HEK293 (cell line): ENCODE data around the gene NEO1.

Experiments used
- CTCF ChIP-seq: fragments of 450-650 bp; formaldehyde crosslinking; IDR thresholded peaks from 2 replicates; pipeline ENCODE4 v1.5.1; 2016; ENCODE audit warnings: missing biosample characterization, missing genetic modification characterization
- KLF16 ChIP-seq: fragments of 450-650 bp; formaldehyde crosslinking; IDR thresholded peaks from 2 replicates; pipeline ENCODE4 v1.5.1; 2017; ENCODE audit warnings: missing biosample characterization, missing genetic modification characterization
- SCRT2 ChIP-seq: fragments of 450-650 bp; formaldehyde crosslinking; IDR thresholded peaks from 2 replicates; pipeline ENCODE4 v1.5.1; 2016; ENCODE audit warnings: missing biosample characterization, missing genetic modification characterization
- ZNF548 ChIP-seq: fragments of 450-650 bp; formaldehyde crosslinking; IDR thresholded peaks from 2 replicates; pipeline ENCODE4 v1.5.1; 2016; ENCODE audit warnings: missing biosample characterization, missing genetic modification characterization
- ZNF549 ChIP-seq: fragments of 450-650 bp; IDR thresholded peaks from 2 replicates; pipeline ENCODE4 v1.5.1; 2018; ENCODE audit warnings: missing biosample characterization, missing genetic modification characterization, mild to moderate bottlenecking, inconsistent platforms, moderate library complexity
- ZNF670 ChIP-seq: fragments of 450-650 bp; formaldehyde crosslinking; IDR thresholded peaks from 2 replicates; pipeline ENCODE4 v1.5.1; 2016; ENCODE audit warnings: missing biosample characterization, missing genetic modification characterization, low read depth
- TF ChIP-seq, protein P1 (sequence below): fragments of 450-650 bp; formaldehyde crosslinking; IDR thresholded peaks from 2 replicates; pipeline ENCODE4 v1.5.1; 2016; ENCODE audit warnings: missing biosample characterization, missing genetic modification characterization, borderline replicate concordance

- TF ChIP-seq CTCF (no peak), SCRT2 (tag by site-specific recombination) (no peak), ZNF548 (no peak), ZNF670 (tag by site-specific recombination) (no peak), ZNF549 (tag by site-specific recombination) (no peak), KLF16 (tag by site-specific recombination) (no peak)
- TF ChIP-seq, protein P1, sequence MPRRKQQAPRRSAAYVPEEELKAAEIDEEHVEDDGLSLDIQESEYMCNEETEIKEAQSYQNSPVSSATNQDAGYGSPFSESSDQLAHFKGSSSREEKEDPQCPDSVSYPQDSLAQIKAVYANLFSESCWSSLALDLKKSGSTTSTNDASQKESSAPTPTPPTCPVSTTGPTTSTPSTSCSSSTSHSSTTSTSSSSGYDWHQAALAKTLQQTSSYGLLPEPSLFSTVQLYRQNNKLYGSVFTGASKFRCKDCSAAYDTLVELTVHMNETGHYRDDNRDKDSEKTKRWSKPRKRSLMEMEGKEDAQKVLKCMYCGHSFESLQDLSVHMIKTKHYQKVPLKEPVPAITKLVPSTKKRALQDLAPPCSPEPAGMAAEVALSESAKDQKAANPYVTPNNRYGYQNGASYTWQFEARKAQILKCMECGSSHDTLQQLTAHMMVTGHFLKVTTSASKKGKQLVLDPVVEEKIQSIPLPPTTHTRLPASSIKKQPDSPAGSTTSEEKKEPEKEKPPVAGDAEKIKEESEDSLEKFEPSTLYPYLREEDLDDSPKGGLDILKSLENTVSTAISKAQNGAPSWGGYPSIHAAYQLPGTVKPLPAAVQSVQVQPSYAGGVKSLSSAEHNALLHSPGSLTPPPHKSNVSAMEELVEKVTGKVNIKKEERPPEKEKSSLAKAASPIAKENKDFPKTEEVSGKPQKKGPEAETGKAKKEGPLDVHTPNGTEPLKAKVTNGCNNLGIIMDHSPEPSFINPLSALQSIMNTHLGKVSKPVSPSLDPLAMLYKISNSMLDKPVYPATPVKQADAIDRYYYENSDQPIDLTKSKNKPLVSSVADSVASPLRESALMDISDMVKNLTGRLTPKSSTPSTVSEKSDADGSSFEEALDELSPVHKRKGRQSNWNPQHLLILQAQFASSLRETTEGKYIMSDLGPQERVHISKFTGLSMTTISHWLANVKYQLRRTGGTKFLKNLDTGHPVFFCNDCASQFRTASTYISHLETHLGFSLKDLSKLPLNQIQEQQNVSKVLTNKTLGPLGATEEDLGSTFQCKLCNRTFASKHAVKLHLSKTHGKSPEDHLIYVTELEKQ (tag by site-specific recombination) = no peak
Measured at GRCh38 chr15:73069109-73069508, 16.8 kb downstream of the NEO1 start.
